Measurements from ENCODE around the gene TMEM217. TPM values are rescaled to one million over a fixed set of nuclear protein-coding genes. Genes with fewer than 3 reads are reported as not detected.
"Not testable (repeated sequence)": the region's sequence is repeated elsewhere in the genome, so short reads cannot be mapped to it uniquely, and the experiment has no call there.

Gene TMEM217
- total and polyA plus RNA-seq, 3 donors from 2014 or later: 13.3 to 46.5 (median 16.2) TPM

GRCh38 chr6:37204014-37204751 lies 53.8 kb downstream of the TMEM217 start:
- 74 to 85% methylated on average over 7 of the region's 7 CpGs for WGBS, 2 donors
- intact Hi-C loops (cut with DNase I; ENCODE audit: low total_unique reads): no loop called here
- Histone ChIP-seq H3K36me3 (ENCODE audit: low read depth, missing control alignments) (no peaks in the 10 kb centered on the region), H3K4me1 (no peaks in the 10 kb centered on the region), H3K27ac (no peak overlapping the region), H3K4me3 (no peak overlapping the region), H3K27me3 (no peaks in the 10 kb centered on the region), H3K9me3 (no peaks in the 10 kb centered on the region)
- TF ChIP-seq POLR2A (IDR thresholded peaks at IDR 0.05) (no peak), CTCF (IDR thresholded peaks at IDR 0.05) (no peak)
- DNase-seq: no peak

- no peaks in the 10 kb centered on the region for H3K27me3 ChIP-seq
- intact Hi-C loops (cut with DNase I; ENCODE audit: low total_unique reads): no loop called here
- no peak overlapping the region for H3K27ac ChIP-seq
- no peak for TF ChIP-seq CTCF (IDR thresholded peaks at IDR 0.05)
- TF ChIP-seq POLR2A (IDR thresholded peaks at IDR 0.05): no peak
- no peaks in the 10 kb centered on the region for H3K4me1 ChIP-seq
- no peak overlapping the region for H3K4me3 ChIP-seq
- no peaks in the 10 kb centered on the region for H3K9me3 ChIP-seq
- 80 to 88% methylated on average over 7 of the region's 7 CpGs for WGBS, 2 donors
- no peaks in the 10 kb centered on the region for H3K36me3 ChIP-seq (ENCODE audit: low read depth, missing control alignments)
- no peak for DNase-seq
Observed at GRCh38 chr6:37202788-37203491, 55.0 kb downstream of the TMEM217 start.

- intact Hi-C loops (cut with DNase I; ENCODE audit: low total_unique reads): no loop called here
- Histone ChIP-seq H3K27me3 (no peaks in the 10 kb centered on the region), H3K27ac (no peak overlapping the region), H3K9me3 (no peaks in the 10 kb centered on the region), H3K4me1 (no peaks in the 10 kb centered on the region), H3K36me3 (ENCODE audit: low read depth, missing control alignments) (no peaks in the 10 kb centered on the region), H3K4me3 (no peak overlapping the region)
- WGBS, 2 donors: 89 to 100% methylated on average over 1 of the region's 1 CpG
- no peak for TF ChIP-seq POLR2A (IDR thresholded peaks at IDR 0.05)
- TF ChIP-seq CTCF (IDR thresholded peaks at IDR 0.05): no peak
- no peak for DNase-seq
Observed at GRCh38 chr6:37201726-37202125, 56.2 kb downstream of the TMEM217 start.

GRCh38 chr6:37200085-37200484 lies 57.9 kb downstream of the TMEM217 start:
- DNase-seq: no peak
- WGBS, 2 donors: 68 to 80% methylated on average over 5 of the region's 5 CpGs
- no peaks in the 10 kb centered on the region for H3K4me1 ChIP-seq
- no peak overlapping the region for H3K4me3 ChIP-seq
- TF ChIP-seq CTCF (IDR thresholded peaks at IDR 0.05) (no peak), POLR2A (IDR thresholded peaks at IDR 0.05) (no peak)
- H3K27me3 ChIP-seq: no peaks in the 10 kb centered on the region
- no peaks in the 10 kb centered on the region for H3K36me3 ChIP-seq (ENCODE audit: low read depth, missing control alignments)
- no peaks in the 10 kb centered on the region for H3K9me3 ChIP-seq
- no peak overlapping the region for H3K27ac ChIP-seq
- intact Hi-C loops (cut with DNase I; ENCODE audit: low total_unique reads): no loop called here

GRCh38 chr6:37196451-37196850 lies 61.5 kb downstream of the TMEM217 start:
- H3K36me3 ChIP-seq (ENCODE audit: low read depth, missing control alignments); H3K4me3 ChIP-seq; H3K27ac ChIP-seq; H3K9me3 ChIP-seq; H3K27me3 ChIP-seq; intact Hi-C loops (cut with DNase I; ENCODE audit: low total_unique reads); H3K4me1 ChIP-seq; DNase-seq: not testable (repeated sequence)
- WGBS, 2 donors: 58 to 71% methylated on average over 4 of the region's 4 CpGs

- H3K27me3 ChIP-seq; DNase-seq; H3K36me3 ChIP-seq (ENCODE audit: low read depth, missing control alignments); H3K27ac ChIP-seq; H3K9me3 ChIP-seq; H3K4me1 ChIP-seq; intact Hi-C loops (cut with DNase I; ENCODE audit: low total_unique reads); H3K4me3 ChIP-seq: not testable (repeated sequence)
- 80 to 100% methylated on average over 1 of the region's 1 CpG for WGBS, 2 donors
Observed at GRCh38 chr6:37194886-37195285, 63.1 kb downstream of the TMEM217 start.

All from testis (tissue), 3 donors.